Measurements from ENCODE around the gene HES6. TPM values are rescaled to one million over a fixed set of nuclear protein-coding genes. Genes with fewer than 3 reads are reported as not detected.

The HES6 gene
- total and polyA plus RNA-seq, 2 of the 8 experiments (the other 6 are each of a cell fraction or from before 2014, with no cell fraction given): 32.6 to 36.3 TPM

DNA sequence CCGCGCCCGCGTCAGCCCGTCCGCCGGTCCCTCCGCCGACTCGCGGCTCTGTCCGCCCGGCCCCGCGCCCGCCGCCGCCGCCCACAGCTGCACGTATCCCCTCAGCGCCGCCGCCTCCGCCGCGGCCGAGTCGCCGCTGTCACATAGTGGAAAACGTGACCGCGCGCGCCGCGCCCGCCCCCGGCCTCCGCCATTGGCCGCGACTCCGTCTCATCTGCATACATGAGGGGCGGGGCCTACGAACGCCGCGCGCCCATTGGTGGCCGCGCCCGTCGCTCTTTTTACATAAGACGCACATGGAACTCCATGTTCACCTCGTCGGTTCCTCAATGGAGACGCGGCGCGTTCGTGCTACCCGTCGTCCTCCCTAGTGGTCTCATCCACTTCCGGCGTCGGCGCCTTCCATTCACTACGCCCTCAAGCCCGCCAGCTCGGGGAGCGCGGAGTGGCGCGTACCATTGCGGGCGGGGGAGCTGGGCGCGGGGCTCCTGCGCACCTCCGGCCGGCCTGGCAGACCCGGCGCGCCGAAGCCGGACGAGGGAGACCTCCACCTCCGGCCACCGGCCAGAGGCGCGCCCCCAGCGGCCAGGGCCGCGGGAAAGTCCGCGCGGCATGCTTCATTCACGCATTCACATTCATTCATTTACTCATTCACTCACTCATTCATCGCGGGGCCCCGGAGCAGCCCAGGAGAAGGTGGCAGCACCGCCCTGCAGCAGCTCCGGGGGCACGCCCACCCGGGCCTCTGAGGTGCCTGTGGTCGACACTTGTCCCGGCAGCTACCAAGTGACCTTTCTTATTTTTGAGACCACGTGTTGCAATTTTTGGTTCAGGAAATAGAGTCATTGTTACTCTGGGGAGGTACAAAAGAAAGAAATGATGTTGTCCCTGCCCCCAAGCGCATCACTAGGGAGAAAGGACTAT is 49.1 kb upstream of the HES6 start (continued):
- TF ChIP-seq, protein P1, sequence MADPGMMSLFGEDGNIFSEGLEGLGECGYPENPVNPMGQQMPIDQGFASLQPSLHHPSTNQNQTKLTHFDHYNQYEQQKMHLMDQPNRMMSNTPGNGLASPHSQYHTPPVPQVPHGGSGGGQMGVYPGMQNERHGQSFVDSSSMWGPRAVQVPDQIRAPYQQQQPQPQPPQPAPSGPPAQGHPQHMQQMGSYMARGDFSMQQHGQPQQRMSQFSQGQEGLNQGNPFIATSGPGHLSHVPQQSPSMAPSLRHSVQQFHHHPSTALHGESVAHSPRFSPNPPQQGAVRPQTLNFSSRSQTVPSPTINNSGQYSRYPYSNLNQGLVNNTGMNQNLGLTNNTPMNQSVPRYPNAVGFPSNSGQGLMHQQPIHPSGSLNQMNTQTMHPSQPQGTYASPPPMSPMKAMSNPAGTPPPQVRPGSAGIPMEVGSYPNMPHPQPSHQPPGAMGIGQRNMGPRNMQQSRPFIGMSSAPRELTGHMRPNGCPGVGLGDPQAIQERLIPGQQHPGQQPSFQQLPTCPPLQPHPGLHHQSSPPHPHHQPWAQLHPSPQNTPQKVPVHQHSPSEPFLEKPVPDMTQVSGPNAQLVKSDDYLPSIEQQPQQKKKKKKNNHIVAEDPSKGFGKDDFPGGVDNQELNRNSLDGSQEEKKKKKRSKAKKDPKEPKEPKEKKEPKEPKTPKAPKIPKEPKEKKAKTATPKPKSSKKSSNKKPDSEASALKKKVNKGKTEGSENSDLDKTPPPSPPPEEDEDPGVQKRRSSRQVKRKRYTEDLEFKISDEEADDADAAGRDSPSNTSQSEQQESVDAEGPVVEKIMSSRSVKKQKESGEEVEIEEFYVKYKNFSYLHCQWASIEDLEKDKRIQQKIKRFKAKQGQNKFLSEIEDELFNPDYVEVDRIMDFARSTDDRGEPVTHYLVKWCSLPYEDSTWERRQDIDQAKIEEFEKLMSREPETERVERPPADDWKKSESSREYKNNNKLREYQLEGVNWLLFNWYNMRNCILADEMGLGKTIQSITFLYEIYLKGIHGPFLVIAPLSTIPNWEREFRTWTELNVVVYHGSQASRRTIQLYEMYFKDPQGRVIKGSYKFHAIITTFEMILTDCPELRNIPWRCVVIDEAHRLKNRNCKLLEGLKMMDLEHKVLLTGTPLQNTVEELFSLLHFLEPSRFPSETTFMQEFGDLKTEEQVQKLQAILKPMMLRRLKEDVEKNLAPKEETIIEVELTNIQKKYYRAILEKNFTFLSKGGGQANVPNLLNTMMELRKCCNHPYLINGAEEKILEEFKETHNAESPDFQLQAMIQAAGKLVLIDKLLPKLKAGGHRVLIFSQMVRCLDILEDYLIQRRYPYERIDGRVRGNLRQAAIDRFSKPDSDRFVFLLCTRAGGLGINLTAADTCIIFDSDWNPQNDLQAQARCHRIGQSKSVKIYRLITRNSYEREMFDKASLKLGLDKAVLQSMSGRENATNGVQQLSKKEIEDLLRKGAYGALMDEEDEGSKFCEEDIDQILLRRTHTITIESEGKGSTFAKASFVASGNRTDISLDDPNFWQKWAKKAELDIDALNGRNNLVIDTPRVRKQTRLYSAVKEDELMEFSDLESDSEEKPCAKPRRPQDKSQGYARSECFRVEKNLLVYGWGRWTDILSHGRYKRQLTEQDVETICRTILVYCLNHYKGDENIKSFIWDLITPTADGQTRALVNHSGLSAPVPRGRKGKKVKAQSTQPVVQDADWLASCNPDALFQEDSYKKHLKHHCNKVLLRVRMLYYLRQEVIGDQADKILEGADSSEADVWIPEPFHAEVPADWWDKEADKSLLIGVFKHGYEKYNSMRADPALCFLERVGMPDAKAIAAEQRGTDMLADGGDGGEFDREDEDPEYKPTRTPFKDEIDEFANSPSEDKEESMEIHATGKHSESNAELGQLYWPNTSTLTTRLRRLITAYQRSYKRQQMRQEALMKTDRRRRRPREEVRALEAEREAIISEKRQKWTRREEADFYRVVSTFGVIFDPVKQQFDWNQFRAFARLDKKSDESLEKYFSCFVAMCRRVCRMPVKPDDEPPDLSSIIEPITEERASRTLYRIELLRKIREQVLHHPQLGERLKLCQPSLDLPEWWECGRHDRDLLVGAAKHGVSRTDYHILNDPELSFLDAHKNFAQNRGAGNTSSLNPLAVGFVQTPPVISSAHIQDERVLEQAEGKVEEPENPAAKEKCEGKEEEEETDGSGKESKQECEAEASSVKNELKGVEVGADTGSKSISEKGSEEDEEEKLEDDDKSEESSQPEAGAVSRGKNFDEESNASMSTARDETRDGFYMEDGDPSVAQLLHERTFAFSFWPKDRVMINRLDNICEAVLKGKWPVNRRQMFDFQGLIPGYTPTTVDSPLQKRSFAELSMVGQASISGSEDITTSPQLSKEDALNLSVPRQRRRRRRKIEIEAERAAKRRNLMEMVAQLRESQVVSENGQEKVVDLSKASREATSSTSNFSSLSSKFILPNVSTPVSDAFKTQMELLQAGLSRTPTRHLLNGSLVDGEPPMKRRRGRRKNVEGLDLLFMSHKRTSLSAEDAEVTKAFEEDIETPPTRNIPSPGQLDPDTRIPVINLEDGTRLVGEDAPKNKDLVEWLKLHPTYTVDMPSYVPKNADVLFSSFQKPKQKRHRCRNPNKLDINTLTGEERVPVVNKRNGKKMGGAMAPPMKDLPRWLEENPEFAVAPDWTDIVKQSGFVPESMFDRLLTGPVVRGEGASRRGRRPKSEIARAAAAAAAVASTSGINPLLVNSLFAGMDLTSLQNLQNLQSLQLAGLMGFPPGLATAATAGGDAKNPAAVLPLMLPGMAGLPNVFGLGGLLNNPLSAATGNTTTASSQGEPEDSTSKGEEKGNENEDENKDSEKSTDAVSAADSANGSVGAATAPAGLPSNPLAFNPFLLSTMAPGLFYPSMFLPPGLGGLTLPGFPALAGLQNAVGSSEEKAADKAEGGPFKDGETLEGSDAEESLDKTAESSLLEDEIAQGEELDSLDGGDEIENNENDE (IDR thresholded peaks at IDR 0.05; ENCODE audit: insufficient replicate concordance, low read length): no peak
- TF ChIP-seq ASH2L (IDR thresholded peaks at IDR 0.05; ENCODE audit: low read length) (peak; percentile 52), GTF2F1 (IDR thresholded peaks at IDR 0.05; ENCODE audit: borderline replicate concordance, low read depth, low read length) (no peak), TAF7 (optimal IDR thresholded peaks at IDR 0.05; ENCODE audit: borderline replicate concordance, low read depth, low read length) (peak; percentile 9), SIN3A (conservative IDR thresholded peaks at IDR 0.05 in 1 of 2, IDR thresholded peaks at IDR 0.05 in 1 of 2; ENCODE audit: low read depth in 1 of 2, low read length in 2 of 2) (peak; percentile 45 to 86; a peak in 2 of 4 replicates), SP2 (IDR thresholded peaks at IDR 0.05; ENCODE audit: low read length) (peak; percentile 65), HDAC2 (IDR thresholded peaks at IDR 0.05; ENCODE audit: borderline replicate concordance in 1 of 2, low read depth in 2 of 2, low read length in 2 of 2) (0 out of 4 replicates have a peak, but pooled peaks of 1 of the 2 experiments have one; percentile 72), CBX5 (IDR thresholded peaks at IDR 0.05; ENCODE audit: low read depth, low read length) (no peak), CHD2 (IDR thresholded peaks at IDR 0.05; ENCODE audit: low read length) (peak; percentile 81)
